ENCODE results near the gene ATP11A. TPM values are rescaled to one million over a fixed set of nuclear protein-coding genes. Genes with fewer than 3 reads are reported as not detected.

The ATP11A gene
- total and polyA plus RNA-seq, 9 of the 15 experiments (the other 6 are each of a cell fraction or from before 2014, with no cell fraction given) = 0.38 to 34.2 (median 4.2) TPM

DNA sequence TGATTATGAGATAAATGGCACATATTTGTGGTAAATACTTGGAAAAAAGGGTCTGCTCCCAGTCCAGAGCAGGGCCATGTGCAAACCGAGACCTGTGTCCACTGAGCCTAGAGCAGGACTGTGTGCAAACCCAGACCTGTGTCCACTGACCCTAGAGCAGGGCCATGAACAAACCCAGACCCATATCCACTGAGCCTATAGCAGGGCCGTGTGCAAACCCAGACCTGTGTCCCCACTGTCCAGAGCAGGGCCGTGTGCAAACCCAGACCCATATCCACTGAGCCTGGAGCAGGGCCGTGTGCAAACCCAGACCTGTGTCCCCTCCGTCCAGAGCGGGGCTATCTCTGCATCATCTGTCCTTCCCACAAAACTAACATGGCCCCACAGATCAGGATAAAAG, 136.0 kb downstream of the ATP11A start:
- no peak overlapping the region for H3K9ac ChIP-seq (ENCODE audit: insufficient read depth in 1 of 2, low read depth in 2 of 2, low read length in 2 of 2)
- in situ Hi-C loops (cut with MboI) (no loop called here), intact Hi-C loops (cut with micrococcal nuclease) (no loop called here)
- ChIA-PET CTCF (ENCODE audit: low intra/inter-chr PET ratio) (no interaction called here), POLR2A (no interaction called here)
- no peak overlapping the region for H3K4me3 ChIP-seq
- no peaks in the 10 kb centered on the region for H4K20me1 ChIP-seq (replicated peaks; ENCODE audit: control insufficient read depth, insufficient read depth, low read length)
- no TSS peak for BruUV-seq (replicated peaks)
- 85% methylated on average over 6 of the region's 6 CpGs for WGBS (ENCODE audit: insufficient coverage, low coverage, missing lambda C conversion rate)
- H2AFZ ChIP-seq (ENCODE audit: low read depth, low read length) = no peak overlapping the region
- DNase-seq (ENCODE audit: extremely low read depth in 1 of 4, low spot score in 3 of 4) = no peak
- H3K36me3 ChIP-seq (ENCODE audit: control insufficient read depth, insufficient read depth, low read length) = peaks cover 47% of the 10 kb centered on the region
- no peaks in the 10 kb centered on the region for H3K9me1 ChIP-seq (ENCODE audit: control insufficient read depth, insufficient read depth, low read length)
- no peaks in the 10 kb centered on the region; a peak in 1 of 5 replicates for H3K4me1 ChIP-seq (replicated peaks in 1 of 2; ENCODE audit: control insufficient read depth in 2 of 2, insufficient read depth in 2 of 2, low read length in 2 of 2)
- no peaks in the 10 kb centered on the region for H3K9me3 ChIP-seq (replicated peaks; ENCODE audit: control insufficient read depth, insufficient read depth, low read depth, low read length)
- no peak overlapping the region for H3K4me2 ChIP-seq (ENCODE audit: insufficient read depth, low read length)
- TF ChIP-seq CTBP1 (IDR thresholded peaks at IDR 0.05; ENCODE audit: borderline replicate concordance) (no peak), SIN3A (IDR thresholded peaks at IDR 0.05; ENCODE audit: borderline replicate concordance in 2 of 2, control insufficient read depth in 1 of 2, low read depth in 2 of 2, low read length in 2 of 2) (no peak), HNRNPK (IDR thresholded peaks at IDR 0.05; ENCODE audit: low read depth, low read length, poor library complexity, severe bottlenecking) (no peak), TCF7L2 (IDR thresholded peaks at IDR 0.05; ENCODE audit: low read depth, low read length) (no peak), CXXC5 (CRISPR knock-in tag; IDR thresholded peaks at IDR 0.05) (no peak), PHB (CRISPR knock-in tag; IDR thresholded peaks at IDR 0.05) (no peak), KDM4B (IDR thresholded peaks at IDR 0.05; ENCODE audit: borderline replicate concordance in 2 of 2, low read depth in 1 of 2) (no peak), CBFA2T3 (IDR thresholded peaks at IDR 0.05) (no peak), PPARD (CRISPR knock-in tag; IDR thresholded peaks at IDR 0.05) (no peak), POLR2G (IDR thresholded peaks at IDR 0.05; ENCODE audit: low read depth, low read length) (no peak), ZNF239 (CRISPR knock-in tag; IDR thresholded peaks at IDR 0.05) (no peak), KDM2B (CRISPR knock-in tag; IDR thresholded peaks at IDR 0.05) (no peak)
- TF ChIP-seq, protein P1, sequence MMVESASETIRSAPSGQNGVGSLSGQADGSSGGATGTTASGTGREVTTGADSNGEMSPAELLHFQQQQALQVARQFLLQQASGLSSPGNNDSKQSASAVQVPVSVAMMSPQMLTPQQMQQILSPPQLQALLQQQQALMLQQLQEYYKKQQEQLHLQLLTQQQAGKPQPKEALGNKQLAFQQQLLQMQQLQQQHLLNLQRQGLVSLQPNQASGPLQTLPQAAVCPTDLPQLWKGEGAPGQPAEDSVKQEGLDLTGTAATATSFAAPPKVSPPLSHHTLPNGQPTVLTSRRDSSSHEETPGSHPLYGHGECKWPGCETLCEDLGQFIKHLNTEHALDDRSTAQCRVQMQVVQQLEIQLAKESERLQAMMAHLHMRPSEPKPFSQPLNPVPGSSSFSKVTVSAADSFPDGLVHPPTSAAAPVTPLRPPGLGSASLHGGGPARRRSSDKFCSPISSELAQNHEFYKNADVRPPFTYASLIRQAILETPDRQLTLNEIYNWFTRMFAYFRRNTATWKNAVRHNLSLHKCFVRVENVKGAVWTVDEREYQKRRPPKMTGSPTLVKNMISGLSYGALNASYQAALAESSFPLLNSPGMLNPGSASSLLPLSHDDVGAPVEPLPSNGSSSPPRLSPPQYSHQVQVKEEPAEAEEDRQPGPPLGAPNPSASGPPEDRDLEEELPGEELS (CRISPR knock-in tag; IDR thresholded peaks at IDR 0.05; ENCODE audit: borderline replicate concordance) = no peak
- TF ChIP-seq, protein P2, sequence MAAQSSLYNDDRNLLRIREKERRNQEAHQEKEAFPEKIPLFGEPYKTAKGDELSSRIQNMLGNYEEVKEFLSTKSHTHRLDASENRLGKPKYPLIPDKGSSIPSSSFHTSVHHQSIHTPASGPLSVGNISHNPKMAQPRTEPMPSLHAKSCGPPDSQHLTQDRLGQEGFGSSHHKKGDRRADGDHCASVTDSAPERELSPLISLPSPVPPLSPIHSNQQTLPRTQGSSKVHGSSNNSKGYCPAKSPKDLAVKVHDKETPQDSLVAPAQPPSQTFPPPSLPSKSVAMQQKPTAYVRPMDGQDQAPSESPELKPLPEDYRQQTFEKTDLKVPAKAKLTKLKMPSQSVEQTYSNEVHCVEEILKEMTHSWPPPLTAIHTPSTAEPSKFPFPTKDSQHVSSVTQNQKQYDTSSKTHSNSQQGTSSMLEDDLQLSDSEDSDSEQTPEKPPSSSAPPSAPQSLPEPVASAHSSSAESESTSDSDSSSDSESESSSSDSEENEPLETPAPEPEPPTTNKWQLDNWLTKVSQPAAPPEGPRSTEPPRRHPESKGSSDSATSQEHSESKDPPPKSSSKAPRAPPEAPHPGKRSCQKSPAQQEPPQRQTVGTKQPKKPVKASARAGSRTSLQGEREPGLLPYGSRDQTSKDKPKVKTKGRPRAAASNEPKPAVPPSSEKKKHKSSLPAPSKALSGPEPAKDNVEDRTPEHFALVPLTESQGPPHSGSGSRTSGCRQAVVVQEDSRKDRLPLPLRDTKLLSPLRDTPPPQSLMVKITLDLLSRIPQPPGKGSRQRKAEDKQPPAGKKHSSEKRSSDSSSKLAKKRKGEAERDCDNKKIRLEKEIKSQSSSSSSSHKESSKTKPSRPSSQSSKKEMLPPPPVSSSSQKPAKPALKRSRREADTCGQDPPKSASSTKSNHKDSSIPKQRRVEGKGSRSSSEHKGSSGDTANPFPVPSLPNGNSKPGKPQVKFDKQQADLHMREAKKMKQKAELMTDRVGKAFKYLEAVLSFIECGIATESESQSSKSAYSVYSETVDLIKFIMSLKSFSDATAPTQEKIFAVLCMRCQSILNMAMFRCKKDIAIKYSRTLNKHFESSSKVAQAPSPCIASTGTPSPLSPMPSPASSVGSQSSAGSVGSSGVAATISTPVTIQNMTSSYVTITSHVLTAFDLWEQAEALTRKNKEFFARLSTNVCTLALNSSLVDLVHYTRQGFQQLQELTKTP (IDR thresholded peaks at IDR 0.05; ENCODE audit: low read depth in 1 of 2, partially characterized antibody in 2 of 2) = no peak
- TF ChIP-seq, protein P3, sequence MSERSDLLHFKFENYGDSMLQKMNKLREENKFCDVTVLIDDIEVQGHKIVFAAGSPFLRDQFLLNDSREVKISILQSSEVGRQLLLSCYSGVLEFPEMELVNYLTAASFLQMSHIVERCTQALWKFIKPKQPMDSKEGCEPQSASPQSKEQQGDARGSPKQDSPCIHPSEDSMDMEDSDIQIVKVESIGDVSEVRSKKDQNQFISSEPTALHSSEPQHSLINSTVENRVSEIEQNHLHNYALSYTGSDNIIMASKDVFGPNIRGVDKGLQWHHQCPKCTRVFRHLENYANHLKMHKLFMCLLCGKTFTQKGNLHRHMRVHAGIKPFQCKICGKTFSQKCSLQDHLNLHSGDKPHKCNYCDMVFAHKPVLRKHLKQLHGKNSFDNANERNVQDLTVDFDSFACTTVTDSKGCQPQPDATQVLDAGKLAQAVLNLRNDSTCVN (CRISPR knock-in tag; IDR thresholded peaks at IDR 0.05) = no peak
- ATAC-seq = no peak
- H3K27ac ChIP-seq (ENCODE audit: extremely low read depth, low read depth, low read length) = no peak overlapping the region
- no peak for FAIRE-seq
- no peaks in the 10 kb centered on the region for H3K79me2 ChIP-seq (ENCODE audit: control insufficient read depth, insufficient read depth, low read length)
- H3K27me3 ChIP-seq (ENCODE audit: control insufficient read depth in 2 of 2, insufficient read depth in 2 of 2, low read length in 2 of 2) = no peaks in the 10 kb centered on the region
